A673 (cell line): Measurements from ENCODE around the gene HBA1. TPM values are rescaled to one million over a fixed set of nuclear protein-coding genes. Genes with fewer than 3 reads are reported as not detected.
A peak's percentile ranks its signal among the peaks of the same experiment; 100 is the strongest.
"Not testable (repeated sequence)": the region's sequence is repeated elsewhere in the genome, so short reads cannot be mapped to it uniquely, and the experiment has no call there.

ENCODE experiments used
- BruUV-seq: library from RNA; stranded (reverse); fragments of 400-500 nt; replicated peaks from 2 replicates; lab custom pipeline; 2021; lab: Mats Ljungman, UMichigan
- CTCF ChIA-PET: fragments of 300-600 bp; sonication (Branson Sonifier 250); formaldehyde crosslinking; loops from one replicate; lab custom pipeline; 2022; ENCODE audit warnings: antibody characterized with exemption; lab: Charles Lee
- POLR2A ChIA-PET: fragments of 300-600 bp; sonication (Branson Sonifier 250); formaldehyde crosslinking; loops from one replicate; lab custom pipeline; 2022; ENCODE audit warnings: antibody characterized with exemption; ENCODE audit not compliant: low non-redundant PET; lab: Charles Lee
- DNase-seq: peaks from one replicate; pipeline ENCODE4 v3.0.0-alpha.2; 2015; ENCODE audit warnings: low spot score
- H3K27ac ChIP-seq: fragments of 200-600 bp; sonication (generic); 2 replicates; pipeline ENCODE4 v1.5.1; 2016; ENCODE audit warnings: mixed run types, low read depth, mild to moderate bottlenecking, mixed read lengths, antibody characterized with exemption, low read length; ENCODE audit not compliant: poor library complexity, severe bottlenecking
- H3K27me3 ChIP-seq: fragments of 200-600 bp; sonication (generic); replicated peaks from 2 replicates; pipeline ENCODE4 v1.6.1; 2017; ENCODE audit warnings: mixed run types, low read depth, mild to moderate bottlenecking, mixed read lengths, antibody characterized with exemption, low read length; ENCODE audit not compliant: insufficient read depth, poor library complexity
- H3K36me3 ChIP-seq: fragments of 200-600 bp; sonication (generic); 2 replicates; pipeline ENCODE4 v1.6.1; 2016; ENCODE audit warnings: mixed run types, mild to moderate bottlenecking, mixed read lengths, antibody characterized with exemption, low read length; ENCODE audit not compliant: insufficient read depth, poor library complexity, severe bottlenecking
- H3K4me1 ChIP-seq: fragments of 200-600 bp; sonication (generic); 2 replicates; pipeline ENCODE4 v1.6.1; 2017; ENCODE audit warnings: mixed run types, mild to moderate bottlenecking, mixed read lengths, antibody characterized with exemption, low read length; ENCODE audit not compliant: insufficient read depth, poor library complexity, severe bottlenecking
- H3K4me3 ChIP-seq: fragments of 200-600 bp; sonication (generic); 2 replicates; pipeline ENCODE4 v1.5.1; 2016; ENCODE audit warnings: low read depth, mixed run types, mild to moderate bottlenecking, mixed read lengths, low read length; ENCODE audit not compliant: poor library complexity, severe bottlenecking
- H3K9me3 ChIP-seq: fragments of 200-600 bp; sonication (generic); 2 replicates; pipeline ENCODE4 v1.6.1; 2016; ENCODE audit warnings: mixed run types, low read depth, mild to moderate bottlenecking, mixed read lengths, antibody characterized with exemption, low read length; ENCODE audit not compliant: poor library complexity, severe bottlenecking
- CTCF ChIP-seq: fragments of 300-800, 200-600 bp; sonication (generic); conservative IDR thresholded peaks from 2 replicates; pipeline ENCODE4 v1.5.1; 2017; ENCODE audit warnings: low read depth, mild to moderate bottlenecking, antibody characterized with exemption, low read length, moderate library complexity, mixed read lengths
- EZH2 ChIP-seq: fragments of 200-600 bp; sonication (generic); IDR thresholded peaks from 2 replicates; pipeline ENCODE4 v1.6.1; 2017; ENCODE audit warnings: borderline replicate concordance, low read depth, mild to moderate bottlenecking, mixed read lengths, antibody characterized with exemption, low read length; ENCODE audit not compliant: poor library complexity, severe bottlenecking
- intact Hi-C: fragments of 100-400 bp; cut with micrococcal nuclease; formaldehyde crosslinking; loops from one replicate; pipeline ENCODE4 v1.10.0; 2022; ENCODE audit not compliant: unreplicated experiment
- total RNA-seq: library from RNA; stranded (reverse); gene quantifications from 2 replicates; pipeline ENCODE4 v1.2.3, GENCODE V29; 2021

HBA1 gene
- total RNA-seq, 1 experiment from 2014 or later = 5.9 TPM

DNA sequence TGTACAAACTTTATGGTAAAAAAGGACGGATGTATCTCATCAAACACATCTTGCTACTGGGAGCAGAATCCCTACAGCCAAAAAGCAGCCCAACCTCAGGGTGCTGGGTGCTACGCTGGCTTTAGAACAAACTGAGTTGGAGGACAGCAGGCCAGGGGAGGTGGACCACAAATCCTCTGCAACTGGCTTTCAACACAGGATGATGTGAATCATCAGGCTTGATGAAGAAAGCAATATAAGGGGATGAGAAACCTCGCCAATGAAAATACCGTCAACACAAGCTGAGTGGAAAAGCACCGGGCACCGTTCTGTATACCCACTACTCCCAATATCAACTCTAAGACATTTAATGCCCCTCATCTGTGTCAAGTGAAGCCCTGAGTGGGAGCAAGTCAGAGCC is 18.0 kb downstream of the HBA1 start:
- Histone ChIP-seq H3K4me1 (no peaks in the 10 kb centered on the region), H3K27ac (no peak overlapping the region), H3K9me3 (no peaks in the 10 kb centered on the region), H3K36me3 (peaks cover 95% of the 10 kb centered on the region), H3K4me3 (no peak overlapping the region), H3K27me3 (no peaks in the 10 kb centered on the region)
- TF ChIP-seq EZH2 = no peak
- TF ChIP-seq CTCF = no peak
- CTCF ChIA-PET = no interaction called here
- POLR2A ChIA-PET = no interaction called here
- intact Hi-C loops = no loop called here
- BruUV-seq = no TSS peak
- no peak for DNase-seq

DNA sequence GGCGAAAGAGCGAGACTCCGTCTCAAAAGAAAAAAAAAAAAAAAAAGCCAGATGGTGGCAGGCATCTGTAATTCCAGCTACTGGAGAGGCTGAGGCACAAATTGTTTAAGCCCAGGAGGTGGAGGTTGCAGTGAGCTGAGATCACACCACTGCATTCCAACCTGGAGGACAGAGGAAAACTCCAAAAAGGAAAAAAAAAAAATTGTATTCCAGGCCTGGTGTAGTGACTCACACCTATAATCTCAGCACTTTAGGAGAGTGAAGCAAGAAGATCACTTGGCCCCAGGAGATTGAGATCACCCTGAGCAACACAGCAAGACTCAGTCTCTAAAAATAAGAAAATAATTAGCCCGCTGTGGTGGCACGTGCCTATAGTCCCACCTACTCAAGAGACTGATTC is 23.9 kb downstream of the HBA1 start:
- H3K36me3 ChIP-seq = peaks cover 83% of the 10 kb centered on the region
- POLR2A ChIA-PET = interaction anchor here (0.7 kb wide), 1 partner anchor 23 kb away, joined by 15 read pairs; no protein-coding TSS in a partner anchor

GRCh38 chr16:203246-203645 is 26.8 kb downstream of the HBA1 start:
- BruUV-seq = no TSS peak
- TF ChIP-seq EZH2 (no peak), CTCF (no peak)
- Histone ChIP-seq H3K4me3 (no peak overlapping the region), H3K4me1 (peaks cover 14% of the 10 kb centered on the region), H3K27me3 (no peaks in the 10 kb centered on the region), H3K36me3 (peaks cover 82% of the 10 kb centered on the region), H3K27ac (no peak overlapping the region), H3K9me3 (no peaks in the 10 kb centered on the region)
- ChIA-PET POLR2A (no interaction called here), CTCF (interaction anchor here (1.0 kb wide), 1 partner anchor 14 kb away, joined by 3 read pairs; no protein-coding TSS in a partner anchor)
- DNase-seq = no peak
- intact Hi-C loops = no loop called here

More for the DNA sequence above, 23.9 kb downstream of the HBA1 start:
- BruUV-seq = no TSS peak
- DNase-seq = peak; percentile 30
- H3K4me1 ChIP-seq = peaks cover 4% of the 10 kb centered on the region
- no peaks in the 10 kb centered on the region for H3K9me3 ChIP-seq
- intact Hi-C loops = no loop called here
- CTCF ChIA-PET = interaction anchor here (0.7 kb wide), 1 partner anchor 327 kb away, joined by 4 read pairs; no protein-coding TSS in a partner anchor
- TF ChIP-seq CTCF = no peak
- H3K27me3 ChIP-seq = no peaks in the 10 kb centered on the region
- H3K27ac ChIP-seq = no peak overlapping the region
- H3K4me3 ChIP-seq = no peak overlapping the region

DNA sequence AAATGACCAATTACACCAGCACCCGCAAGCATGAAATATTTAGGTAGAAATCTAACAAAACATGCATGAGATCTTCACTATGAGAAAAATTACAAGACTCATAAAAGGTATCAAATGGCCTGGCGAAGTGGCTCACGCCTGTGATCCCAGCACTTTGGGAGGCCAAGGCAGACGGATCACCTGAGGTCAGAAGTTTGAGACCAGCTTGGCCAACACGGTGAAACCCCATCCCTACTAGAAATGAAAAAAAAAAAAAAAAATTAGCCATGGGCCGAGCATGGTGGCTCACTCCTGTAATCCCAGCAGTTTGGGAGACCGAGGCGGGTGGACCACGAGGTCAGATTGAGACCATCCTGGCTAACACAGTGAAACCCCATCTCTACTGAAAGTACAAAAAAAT is 27.6 kb downstream of the HBA1 start:
- H3K9me3 ChIP-seq, POLR2A ChIA-PET, intact Hi-C loops, H3K27ac ChIP-seq, BruUV-seq, H3K4me3 ChIP-seq, DNase-seq, H3K27me3 ChIP-seq: not testable (repeated sequence)
- peaks cover 82% of the 10 kb centered on the region for H3K36me3 ChIP-seq
- CTCF ChIA-PET = interaction anchor here (0.6 to 1.0 kb wide), 2 partner anchors 15 to 23 kb away, joined by 3 read pairs; no protein-coding TSS in a partner anchor
- H3K4me1 ChIP-seq = peaks cover 14% of the 10 kb centered on the region

DNA sequence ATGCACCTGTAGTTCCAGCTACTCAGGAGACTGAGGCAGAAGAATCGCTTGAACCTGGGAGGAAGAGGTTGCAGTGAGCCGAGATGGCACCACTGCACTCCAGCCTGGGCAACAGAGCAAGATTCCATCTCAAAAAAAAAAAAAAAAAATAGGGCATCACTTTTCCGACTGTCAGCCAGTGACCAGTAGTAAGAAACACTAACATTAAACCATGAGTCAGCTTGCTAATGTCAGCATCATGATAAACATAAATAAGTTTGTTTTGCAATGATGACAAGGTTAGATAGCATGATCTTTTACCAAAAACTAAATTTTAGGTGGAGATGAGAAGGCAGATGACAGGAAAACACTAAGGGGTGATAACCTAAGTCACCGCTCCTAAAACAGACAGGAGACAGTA is 32.9 kb downstream of the HBA1 start:
- H3K9me3 ChIP-seq, H3K4me3 ChIP-seq, POLR2A ChIA-PET, BruUV-seq, CTCF ChIA-PET, H3K27me3 ChIP-seq, H3K27ac ChIP-seq, DNase-seq, intact Hi-C loops: not testable (repeated sequence)
- peaks cover 85% of the 10 kb centered on the region for H3K36me3 ChIP-seq
- H3K4me1 ChIP-seq = peaks cover 14% of the 10 kb centered on the region
